Activated gamma-delta T cell treated with anti-CD3 and anti-CD28 coated beads, Interleukin-2, amount 50 U/mL, for 16 hours (primary cell): Measurements from ENCODE around the gene CASZ1.

Experiments used
- DNase-seq: peaks from one replicate; pipeline ENCODE4 v3.0.0-alpha.2; 2020; ENCODE audit warnings: low read depth

The CASZ1 gene

GRCh38 chr1:10624256-10625050, 172.0 kb downstream of the CASZ1 start:
- no peak for DNase-seq

GRCh38 chr1:10623686-10624145, 172.7 kb downstream of the CASZ1 start:
- no peak for DNase-seq

GRCh38 chr1:10622910-10623685, 173.3 kb downstream of the CASZ1 start:
- no peak for DNase-seq

GRCh38 chr1:10621906-10622305, 174.5 kb downstream of the CASZ1 start:
- no peak for DNase-seq

- no peak for DNase-seq
These were observed 175.7 kb downstream of the CASZ1 start for GRCh38 chr1:10620776-10621175.

GRCh38 chr1:10617931-10618885, 178.2 kb downstream of the CASZ1 start:
- no peak for DNase-seq

GRCh38 chr1:10617318-10617717, 179.1 kb downstream of the CASZ1 start:
- no peak for DNase-seq

GRCh38 chr1:10616696-10617095, 179.8 kb downstream of the CASZ1 start:
- no peak for DNase-seq

GRCh38 chr1:10615932-10616671, 180.3 kb downstream of the CASZ1 start:
- DNase-seq = no peak

GRCh38 chr1:10615332-10615731, 181.1 kb downstream of the CASZ1 start:
- no peak for DNase-seq

GRCh38 chr1:10614377-10615225, 181.8 kb downstream of the CASZ1 start:
- DNase-seq = no peak

GRCh38 chr1:10613861-10614260, 182.6 kb downstream of the CASZ1 start:
- DNase-seq = no peak

- DNase-seq = no peak
These were observed 183.1 kb downstream of the CASZ1 start for GRCh38 chr1:10613340-10613739.

GRCh38 chr1:10612436-10613160, 183.8 kb downstream of the CASZ1 start:
- DNase-seq = no peak

- DNase-seq = no peak
These were observed 185.4 kb downstream of the CASZ1 start for GRCh38 chr1:10610901-10611600.

GRCh38 chr1:10608690-10609089, 187.8 kb downstream of the CASZ1 start:
- no peak for DNase-seq

- no peak for DNase-seq
These were observed 189.2 kb downstream of the CASZ1 start for GRCh38 chr1:10607228-10607627.

GRCh38 chr1:10606064-10606463, 190.4 kb downstream of the CASZ1 start:
- no peak for DNase-seq

GRCh38 chr1:10604966-10605365, 191.5 kb downstream of the CASZ1 start:
- DNase-seq = no peak
